Activated CD4-positive, alpha-beta memory T cell treated with anti-CD3 and anti-CD28 coated beads, Interleukin-2, amount 10 ng/mL, durations not matched to agents 7 days and 5 days (primary cell): ENCODE data around the gene ANAPC10. TPM values are rescaled to one million over a fixed set of nuclear protein-coding genes. Genes with fewer than 3 reads are reported as not detected.

Experiments
- CTCF ChIA-PET: fragments of 350-600 bp; sonication (Branson Sonifier 250); formaldehyde crosslinking; loops from one replicate; lab custom pipeline; 2021; ENCODE audit warnings: antibody characterized with exemption, inconsistent platforms; lab: Charles Lee
- POLR2A ChIA-PET: fragments of 350-600 bp; sonication (Branson Sonifier 250); formaldehyde crosslinking; loops from one replicate; lab custom pipeline; 2021; ENCODE audit warnings: antibody characterized with exemption; lab: Charles Lee
- DNase-seq: peaks from one replicate; pipeline ENCODE4 v3.0.0-alpha.2; 2020
- H3K27ac Mint-ChIP-seq: one replicate; pipeline ENCODE4 v1.8.0; 2021; ENCODE audit warnings: mild to moderate bottlenecking, mixed read lengths
- H3K27me3 Mint-ChIP-seq: one replicate; pipeline ENCODE4 v1.8.0; 2021; ENCODE audit warnings: mixed read lengths
- H3K36me3 Mint-ChIP-seq: one replicate; pipeline ENCODE4 v1.8.0; 2021; ENCODE audit warnings: low read depth, mixed read lengths
- H3K4me1 Mint-ChIP-seq: one replicate; pipeline ENCODE4 v1.8.0; 2021; ENCODE audit warnings: mixed read lengths
- H3K4me3 Mint-ChIP-seq: one replicate; pipeline ENCODE4 v1.8.0; 2021; ENCODE audit warnings: mild to moderate bottlenecking, mixed read lengths
- H3K9me3 Mint-ChIP-seq: one replicate; pipeline ENCODE4 v1.8.0; 2021; ENCODE audit warnings: mixed read lengths
- total RNA-seq, 2 experiments: library from RNA; stranded (reverse); gene quantifications; one replicate each; pipeline ENCODE4 v1.2.3, GENCODE V29; 2021

ANAPC10 gene
- total RNA-seq, 2 experiments from 2014 or later = 22.4 to 28.4 TPM

- DNase-seq = no peak
- Mint-ChIP-seq H3K4me1 (peaks cover 15% of the 10 kb centered on the region), H3K4me3 (no peak overlapping the region), H3K9me3 (no peaks in the 10 kb centered on the region), H3K27ac (no peak overlapping the region), H3K27me3 (no peaks in the 10 kb centered on the region), H3K36me3 (peaks cover 3% of the 10 kb centered on the region)
- CTCF ChIA-PET = interaction anchor here (1.0 to 2.2 kb wide), 7 partner anchors 11 to 886 kb away, joined by 3 to 6 read pairs (median 3); no protein-coding TSS in a partner anchor
- POLR2A ChIA-PET = no interaction called here
Measured at GRCh38 chr4:145061318-145061920, 36.6 kb downstream of the ANAPC10 start.

- CTCF ChIA-PET = no interaction called here
- no peak for DNase-seq
- POLR2A ChIA-PET = no interaction called here
- Mint-ChIP-seq H3K27me3 (no peaks in the 10 kb centered on the region), H3K27ac (no peak overlapping the region), H3K4me3 (no peak overlapping the region), H3K36me3 (peaks cover 9% of the 10 kb centered on the region), H3K4me1 (peaks cover 22% of the 10 kb centered on the region), H3K9me3 (no peaks in the 10 kb centered on the region)
Measured at GRCh38 chr4:145058256-145058655, 39.7 kb downstream of the ANAPC10 start.

- ChIA-PET CTCF (no interaction called here), POLR2A (no interaction called here)
- H3K9me3 Mint-ChIP-seq = no peaks in the 10 kb centered on the region
- peaks cover 8% of the 10 kb centered on the region for H3K36me3 Mint-ChIP-seq
- no peaks in the 10 kb centered on the region for H3K27me3 Mint-ChIP-seq
- H3K4me3 Mint-ChIP-seq = no peak overlapping the region
- peaks cover 22% of the 10 kb centered on the region for H3K4me1 Mint-ChIP-seq
- no peak overlapping the region for H3K27ac Mint-ChIP-seq
- no peak for DNase-seq
Measured at GRCh38 chr4:145056325-145057130, 41.5 kb downstream of the ANAPC10 start.

- POLR2A ChIA-PET = no interaction called here
- no peak overlapping the region for H3K4me3 Mint-ChIP-seq
- H3K4me1 Mint-ChIP-seq = peaks cover 22% of the 10 kb centered on the region
- H3K27me3 Mint-ChIP-seq = no peaks in the 10 kb centered on the region
- H3K36me3 Mint-ChIP-seq = peaks cover 11% of the 10 kb centered on the region
- CTCF ChIA-PET = no interaction called here
- no peak for DNase-seq
- H3K27ac Mint-ChIP-seq = no peak overlapping the region
- H3K9me3 Mint-ChIP-seq = no peaks in the 10 kb centered on the region
Measured at GRCh38 chr4:145055533-145056257, 42.3 kb downstream of the ANAPC10 start.

- CTCF ChIA-PET = no interaction called here
- POLR2A ChIA-PET = no interaction called here
Measured at GRCh38 chr4:145049241-145049640, 48.8 kb downstream of the ANAPC10 start.

GRCh38 chr4:145048817-145049216, 49.2 kb downstream of the ANAPC10 start:
- Mint-ChIP-seq H3K36me3 (peaks cover 15% of the 10 kb centered on the region), H3K4me1 (peaks cover 1% of the 10 kb centered on the region), H3K27me3 (no peaks in the 10 kb centered on the region), H3K4me3 (no peak overlapping the region), H3K27ac (no peak overlapping the region), H3K9me3 (no peaks in the 10 kb centered on the region)
- ChIA-PET CTCF (no interaction called here), POLR2A (no interaction called here)
- DNase-seq = no peak

More at GRCh38 chr4:145049241-145049640, 48.8 kb downstream of the ANAPC10 start:
- peaks cover 1% of the 10 kb centered on the region for H3K4me1 Mint-ChIP-seq
- no peaks in the 10 kb centered on the region for H3K9me3 Mint-ChIP-seq
- no peak overlapping the region for H3K27ac Mint-ChIP-seq
- peaks cover 15% of the 10 kb centered on the region for H3K36me3 Mint-ChIP-seq
- H3K27me3 Mint-ChIP-seq = no peaks in the 10 kb centered on the region
- no peak overlapping the region for H3K4me3 Mint-ChIP-seq
- no peak for DNase-seq

- Mint-ChIP-seq H3K9me3 (no peaks in the 10 kb centered on the region), H3K36me3 (peaks cover 15% of the 10 kb centered on the region), H3K4me1 (peaks cover 1% of the 10 kb centered on the region), H3K27me3 (no peaks in the 10 kb centered on the region), H3K4me3 (no peak overlapping the region), H3K27ac (no peak overlapping the region)
- no peak for DNase-seq
- CTCF ChIA-PET = no interaction called here
- POLR2A ChIA-PET = no interaction called here
Measured at GRCh38 chr4:145047151-145047550, 50.8 kb downstream of the ANAPC10 start.

- no peak overlapping the region for H3K4me3 Mint-ChIP-seq
- CTCF ChIA-PET = no interaction called here
- H3K9me3 Mint-ChIP-seq = no peaks in the 10 kb centered on the region
- no peak for DNase-seq
- H3K27ac Mint-ChIP-seq = no peak overlapping the region
- H3K4me1 Mint-ChIP-seq = peaks cover 1% of the 10 kb centered on the region
- POLR2A ChIA-PET = no interaction called here
- peaks cover 5% of the 10 kb centered on the region for H3K36me3 Mint-ChIP-seq
- no peaks in the 10 kb centered on the region for H3K27me3 Mint-ChIP-seq
Measured at GRCh38 chr4:145045180-145045579, 52.8 kb downstream of the ANAPC10 start.

- H3K27me3 Mint-ChIP-seq = no peaks in the 10 kb centered on the region
- CTCF ChIA-PET = interaction anchor here (0.9 to 1.4 kb wide), 2 partner anchors 9 to 18 kb away, joined by 3 to 4 read pairs; no protein-coding TSS in a partner anchor
- POLR2A ChIA-PET = no interaction called here
- H3K27ac Mint-ChIP-seq = no peak overlapping the region
- peaks cover 5% of the 10 kb centered on the region for H3K36me3 Mint-ChIP-seq
- H3K4me3 Mint-ChIP-seq = no peak overlapping the region
- DNase-seq = no peak
- H3K9me3 Mint-ChIP-seq = no peaks in the 10 kb centered on the region
- peaks cover 1% of the 10 kb centered on the region for H3K4me1 Mint-ChIP-seq
Measured at GRCh38 chr4:145044341-145044740, 53.7 kb downstream of the ANAPC10 start.

GRCh38 chr4:145043306-145043705, 54.7 kb downstream of the ANAPC10 start:
- peaks cover 1% of the 10 kb centered on the region for H3K4me1 Mint-ChIP-seq
- ChIA-PET CTCF (no interaction called here), POLR2A (no interaction called here)
- no peaks in the 10 kb centered on the region for H3K9me3 Mint-ChIP-seq
- H3K36me3 Mint-ChIP-seq = peaks cover 5% of the 10 kb centered on the region
- DNase-seq = no peak
- H3K27ac Mint-ChIP-seq = no peak overlapping the region
- no peaks in the 10 kb centered on the region for H3K27me3 Mint-ChIP-seq
- no peak overlapping the region for H3K4me3 Mint-ChIP-seq

- DNase-seq = no peak
- Mint-ChIP-seq H3K4me3 (no peak overlapping the region), H3K9me3 (no peaks in the 10 kb centered on the region), H3K27me3 (no peaks in the 10 kb centered on the region), H3K4me1 (peaks cover 1% of the 10 kb centered on the region), H3K36me3 (peaks cover 5% of the 10 kb centered on the region), H3K27ac (no peak overlapping the region)
- POLR2A ChIA-PET = no interaction called here
- CTCF ChIA-PET = no interaction called here
Measured at GRCh38 chr4:145042601-145043285, 55.3 kb downstream of the ANAPC10 start.

- Mint-ChIP-seq H3K9me3 (no peaks in the 10 kb centered on the region), H3K27ac (no peak overlapping the region), H3K27me3 (no peaks in the 10 kb centered on the region), H3K4me1 (no peaks in the 10 kb centered on the region), H3K36me3 (peaks cover 5% of the 10 kb centered on the region), H3K4me3 (no peak overlapping the region)
- DNase-seq = no peak
- ChIA-PET POLR2A (no interaction called here), CTCF (no interaction called here)
Measured at GRCh38 chr4:145041378-145041777, 56.6 kb downstream of the ANAPC10 start.
